Tibial artery (tissue), 4 donors: ENCODE results near the gene SMIM23.
"Not testable (repeated sequence)": the region's sequence is repeated elsewhere in the genome, so short reads cannot be mapped to it uniquely, and the experiment has no call there.

Experiments used
- DNase-seq, 2 donors: peaks; one replicate each; pipeline ENCODE4 v3.0.0-alpha.2; 2019
- H3K27ac ChIP-seq, 2 donors: fragments of 200-600 bp; sonication (generic) in 1 of 2; 1 replicate in 1 of 2; 2 replicates in 1 of 2; pipeline ENCODE4 v1.5.1; 2018 to 2019; ENCODE audit warnings: mild to moderate bottlenecking in 1 of 2
- H3K27me3 ChIP-seq, 2 donors: fragments of 200-600 bp; sonication (generic) in 1 of 2; one replicate each; pipeline versions ENCODE4 v1.5.1 to v1.6.0; 2016 to 2019
- H3K36me3 ChIP-seq, 3 donors: fragments of 200-600 bp; sonication (generic) in 2 of 3; one replicate each; pipeline ENCODE4 v1.5.1; 2016 to 2019; ENCODE audit warnings: mild to moderate bottlenecking in 2 of 3
- H3K4me1 ChIP-seq, 4 donors: fragments of 200-600 bp; sonication (generic) in 2 of 4; 1 replicate in 3 of 4; 2 replicates in 1 of 4; pipeline ENCODE4 v1.5.1; 2016 to 2019
- H3K4me3 ChIP-seq, 2 donors: fragments of 200-600 bp; sonication (generic) in 1 of 2; 1 replicate in 1 of 2; 2 replicates in 1 of 2; pipeline ENCODE4 v1.5.1; 2018 to 2019; ENCODE audit warnings: mild to moderate bottlenecking in 2 of 2
- H3K9me3 ChIP-seq, 3 donors: fragments of 200-600 bp; sonication (generic) in 1 of 3; one replicate each; pipeline ENCODE4 v1.5.1; 2016 to 2019
- intact Hi-C: fragments of 100-400 bp; cut with DNase I; formaldehyde crosslinking; loops from one replicate; pipeline ENCODE4 v1.15.0; 2023; ENCODE audit warnings: low total_unique reads
- TF ChIP-seq, protein P1 (sequence below), 2 experiments: fragments of 200-600 bp in 1 of 2; fragments of 450-650 bp in 1 of 2; IDR thresholded peaks; one replicate each; pipeline ENCODE4 v1.5.1; 2017 to 2019; ENCODE audit warnings: antibody characterized with exemption in 2 of 2, mild to moderate bottlenecking in 1 of 2, moderate library complexity in 1 of 2

SMIM23 gene

GRCh38 chr5:171773106-171773505, 12.5 kb upstream of the SMIM23 start:
- intact Hi-C loops: no loop called here
- Histone ChIP-seq H3K36me3 (no peaks in the 10 kb centered on the region), H3K4me1 (peaks cover 0 to 19% (median 12%) of the 10 kb centered on the region in 4 donors), H3K27ac (no peak overlapping the region), H3K4me3 (no peak overlapping the region), H3K27me3 (no peaks in the 10 kb centered on the region), H3K9me3 (no peaks in the 10 kb centered on the region)
- TF ChIP-seq, protein P1, sequence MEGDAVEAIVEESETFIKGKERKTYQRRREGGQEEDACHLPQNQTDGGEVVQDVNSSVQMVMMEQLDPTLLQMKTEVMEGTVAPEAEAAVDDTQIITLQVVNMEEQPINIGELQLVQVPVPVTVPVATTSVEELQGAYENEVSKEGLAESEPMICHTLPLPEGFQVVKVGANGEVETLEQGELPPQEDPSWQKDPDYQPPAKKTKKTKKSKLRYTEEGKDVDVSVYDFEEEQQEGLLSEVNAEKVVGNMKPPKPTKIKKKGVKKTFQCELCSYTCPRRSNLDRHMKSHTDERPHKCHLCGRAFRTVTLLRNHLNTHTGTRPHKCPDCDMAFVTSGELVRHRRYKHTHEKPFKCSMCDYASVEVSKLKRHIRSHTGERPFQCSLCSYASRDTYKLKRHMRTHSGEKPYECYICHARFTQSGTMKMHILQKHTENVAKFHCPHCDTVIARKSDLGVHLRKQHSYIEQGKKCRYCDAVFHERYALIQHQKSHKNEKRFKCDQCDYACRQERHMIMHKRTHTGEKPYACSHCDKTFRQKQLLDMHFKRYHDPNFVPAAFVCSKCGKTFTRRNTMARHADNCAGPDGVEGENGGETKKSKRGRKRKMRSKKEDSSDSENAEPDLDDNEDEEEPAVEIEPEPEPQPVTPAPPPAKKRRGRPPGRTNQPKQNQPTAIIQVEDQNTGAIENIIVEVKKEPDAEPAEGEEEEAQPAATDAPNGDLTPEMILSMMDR (IDR thresholded peaks at IDR 0.05): no peak
- no peak for DNase-seq

DNA sequence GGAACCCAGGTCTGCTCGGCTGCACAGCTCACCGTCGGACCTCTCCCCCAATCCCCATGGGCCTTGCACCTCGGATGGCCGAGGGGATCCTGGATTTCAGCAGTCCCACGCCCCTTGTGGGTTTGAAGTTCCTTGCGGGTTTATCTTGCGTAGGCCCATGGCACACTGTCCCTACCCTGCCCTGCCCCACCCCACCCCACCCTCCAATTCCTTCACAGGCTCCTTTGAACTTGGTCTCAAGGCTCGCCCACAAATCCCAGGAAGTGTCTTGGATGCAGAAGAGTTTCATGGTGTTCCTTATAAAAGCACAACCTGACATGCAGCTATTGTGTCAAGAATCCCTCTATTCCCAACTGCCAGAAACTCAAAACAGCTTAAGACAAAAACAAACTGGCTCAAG, 11.2 kb upstream of the SMIM23 start:
- H3K27ac ChIP-seq: no peak overlapping the region

GRCh38 chr5:171776213-171776612, 9.4 kb upstream of the SMIM23 start:
- H3K9me3 ChIP-seq: no peaks in the 10 kb centered on the region
- H3K4me3 ChIP-seq: no peak overlapping the region
- H3K36me3 ChIP-seq: no peaks in the 10 kb centered on the region
- intact Hi-C loops: no loop called here
- TF ChIP-seq, protein P1 (IDR thresholded peaks at IDR 0.05): no peak
- no peak for DNase-seq
- peaks cover 0 to 19% (median 12%) of the 10 kb centered on the region in 4 donors for H3K4me1 ChIP-seq
- H3K27ac ChIP-seq: no peak overlapping the region
- peaks cover 0 to 1% of the 10 kb centered on the region in 2 donors for H3K27me3 ChIP-seq

More for the DNA sequence above, 11.2 kb upstream of the SMIM23 start:
- no peaks in the 10 kb centered on the region for H3K27me3 ChIP-seq
- intact Hi-C loops: no loop called here
- no peaks in the 10 kb centered on the region for H3K36me3 ChIP-seq
- no peaks in the 10 kb centered on the region for H3K9me3 ChIP-seq
- no peak for DNase-seq
- H3K4me1 ChIP-seq: peaks cover 0 to 19% (median 12%) of the 10 kb centered on the region in 4 donors
- no peak overlapping the region for H3K4me3 ChIP-seq
- TF ChIP-seq, protein P1 (IDR thresholded peaks at IDR 0.05): no peak

DNA sequence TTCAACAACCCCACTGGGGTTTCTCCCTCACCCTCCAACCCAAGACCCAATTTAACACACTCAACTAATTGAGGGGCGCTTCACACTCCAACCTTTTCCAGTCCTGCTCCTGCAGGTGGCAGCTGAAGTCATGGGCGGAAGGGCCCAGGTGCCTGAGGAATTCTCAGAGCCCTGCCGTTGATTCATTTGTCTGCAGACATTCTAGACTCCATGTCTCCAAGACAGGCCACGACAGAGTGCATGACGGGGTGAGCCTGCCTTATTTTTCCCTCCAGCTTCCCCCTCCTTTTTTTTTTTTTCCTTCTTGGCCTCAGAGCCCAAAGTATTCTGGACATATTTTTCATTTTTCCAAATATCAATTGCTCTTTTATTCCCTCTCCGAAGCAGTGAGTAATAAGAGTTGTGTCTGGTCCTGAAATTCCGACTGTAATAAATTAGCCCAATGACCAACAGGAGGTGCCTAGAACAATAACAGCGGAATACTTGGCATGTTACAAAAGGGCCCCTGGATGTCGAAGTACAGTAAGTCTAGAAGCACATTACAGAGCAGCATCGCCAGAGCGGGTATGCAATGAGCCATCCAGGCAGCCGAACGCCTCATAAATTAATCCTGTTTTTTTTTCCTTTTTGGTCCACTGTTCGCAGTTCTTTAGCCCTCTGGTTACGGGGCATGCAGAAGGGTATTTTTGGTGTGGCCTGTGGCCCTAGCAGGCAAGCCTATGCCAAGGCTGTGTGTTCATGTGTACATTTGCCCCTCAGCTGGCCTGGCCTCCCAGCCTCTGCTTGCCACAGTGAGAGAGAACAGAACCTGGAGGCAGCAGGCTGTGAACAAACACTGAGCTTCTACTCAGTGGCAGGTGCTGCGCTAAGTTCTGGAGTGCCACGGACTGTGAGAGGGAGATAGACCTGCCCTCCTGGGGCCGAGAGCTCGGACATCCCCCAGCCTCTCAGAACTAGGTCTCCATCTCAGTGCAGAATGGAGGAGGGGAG, 8.6 kb upstream of the SMIM23 start:
- Histone ChIP-seq H3K4me3 (no peak overlapping the region), H3K27ac (no peak overlapping the region), H3K36me3 (no peaks in the 10 kb centered on the region), H3K4me1 (peaks cover 0 to 19% (median 12%) of the 10 kb centered on the region in 4 donors), H3K27me3 (peaks cover 0 to 9% of the 10 kb centered on the region in 2 donors), H3K9me3 (no peaks in the 10 kb centered on the region)
- intact Hi-C loops: no loop called here
- no peak for DNase-seq
- TF ChIP-seq, protein P1 (IDR thresholded peaks at IDR 0.05): no peak

DNA sequence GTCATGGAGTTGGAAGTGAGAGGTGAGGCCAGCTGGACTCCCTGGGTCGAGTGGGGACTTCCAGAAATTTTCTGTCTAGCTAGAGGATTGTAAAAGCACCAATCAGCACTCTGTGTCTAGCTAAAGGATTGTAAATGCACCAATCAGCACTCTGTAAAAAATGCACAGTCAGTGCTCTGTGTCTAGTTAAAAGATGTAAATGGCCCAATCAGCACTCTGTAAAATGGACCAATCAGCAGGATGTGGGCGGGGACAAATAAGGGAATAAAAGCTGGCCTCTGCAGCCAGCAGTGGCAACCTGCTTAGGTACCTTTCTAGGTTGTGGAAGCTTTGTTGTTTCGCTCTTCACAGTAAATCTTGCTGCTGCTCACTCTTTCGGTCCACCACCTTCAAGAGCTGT, 3.9 kb upstream of the SMIM23 start:
- H3K4me3 ChIP-seq, DNase-seq, H3K36me3 ChIP-seq, intact Hi-C loops, H3K27ac ChIP-seq, H3K9me3 ChIP-seq: not testable (repeated sequence)
- Histone ChIP-seq H3K27me3 (peaks cover 0 to 14% of the 10 kb centered on the region in 2 donors), H3K4me1 (peaks cover 0 to 12% (median 6%) of the 10 kb centered on the region in 4 donors)

DNA sequence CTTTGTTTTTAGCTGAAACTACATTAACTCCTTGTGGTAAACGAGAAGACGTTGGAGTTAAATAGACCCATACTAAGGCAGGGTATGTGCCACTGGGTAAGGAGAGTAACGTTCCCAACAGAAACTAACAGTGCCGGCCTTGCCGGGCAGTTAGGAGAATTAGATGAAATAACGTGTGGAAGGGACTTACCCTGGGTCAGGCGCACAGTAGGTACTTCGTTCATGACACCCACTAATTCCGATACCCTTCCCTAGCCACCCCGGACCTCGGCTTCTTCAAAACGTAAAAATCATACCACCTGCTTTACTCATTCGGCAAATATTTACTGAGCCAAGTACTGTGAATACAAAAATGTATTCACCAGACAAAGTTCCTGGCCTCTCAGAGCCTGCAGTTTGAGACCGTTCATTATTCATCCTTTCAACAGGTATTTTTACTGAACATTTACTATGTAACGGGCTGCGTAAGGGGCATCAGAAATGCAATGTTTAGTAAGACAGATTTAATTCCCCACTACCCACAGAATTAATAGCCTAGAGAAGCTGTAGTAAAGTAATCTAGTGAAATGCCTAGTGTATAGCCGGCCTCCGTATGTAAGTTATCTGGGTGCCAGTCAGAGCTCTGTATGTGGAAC, 3.2 kb upstream of the SMIM23 start:
- peaks cover 0 to 5% (median under 1%) of the 10 kb centered on the region in 4 donors for H3K4me1 ChIP-seq
- DNase-seq: no peak
- no peaks in the 10 kb centered on the region for H3K9me3 ChIP-seq
- no peak overlapping the region for H3K4me3 ChIP-seq
- intact Hi-C loops: no loop called here
- peaks cover 0 to 14% of the 10 kb centered on the region in 2 donors for H3K27me3 ChIP-seq
- no peak overlapping the region for H3K27ac ChIP-seq
- no peaks in the 10 kb centered on the region for H3K36me3 ChIP-seq
- TF ChIP-seq, protein P1 (IDR thresholded peaks at IDR 0.05): no peak
